Stromal cell of bone marrow (primary cell): ENCODE measurements around the gene NMT1.
A peak's percentile ranks its signal among the peaks of the same experiment; 100 is the strongest.

Source experiments
- DNase-seq: peaks from one replicate; pipeline ENCODE4 v3.0.0-alpha.2; 2012; ENCODE audit warnings: low read depth

Gene NMT1

DNA sequence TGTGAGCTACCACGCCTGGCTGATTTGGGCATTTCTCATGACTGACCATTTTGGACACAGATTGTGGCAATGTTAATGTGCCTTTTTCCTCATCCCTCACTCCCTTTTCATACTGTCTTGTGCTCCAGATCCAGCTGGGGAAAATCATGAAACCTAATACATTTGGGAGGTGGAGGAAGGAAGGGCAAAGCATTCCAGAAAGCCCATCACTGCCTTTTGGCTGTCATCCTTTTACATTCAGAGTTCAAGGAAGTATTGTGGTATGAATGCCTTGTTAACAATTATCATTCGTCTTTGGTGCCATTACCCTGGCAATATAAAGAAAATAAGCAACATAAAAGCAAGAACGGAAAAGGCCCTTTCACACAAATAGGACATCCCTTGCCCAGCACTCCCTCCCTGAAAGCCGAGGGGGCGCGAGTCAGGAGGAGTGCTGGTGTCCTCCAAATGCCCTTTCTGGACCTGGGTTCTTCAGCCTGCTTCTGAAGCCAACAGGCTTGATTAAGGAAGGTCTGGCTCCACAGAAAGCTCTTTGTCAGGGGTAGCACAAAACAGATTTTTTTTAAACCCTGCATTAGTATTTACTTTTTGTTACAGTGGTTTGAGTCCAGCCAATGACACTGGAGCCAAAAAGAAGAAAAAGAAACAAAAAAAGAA is 20.1 kb downstream of the NMT1 start:
- DNase-seq, result no peak

GRCh38 chr17:45086391-45086790 is 25.3 kb downstream of the NMT1 start:
- no peak for DNase-seq

DNA sequence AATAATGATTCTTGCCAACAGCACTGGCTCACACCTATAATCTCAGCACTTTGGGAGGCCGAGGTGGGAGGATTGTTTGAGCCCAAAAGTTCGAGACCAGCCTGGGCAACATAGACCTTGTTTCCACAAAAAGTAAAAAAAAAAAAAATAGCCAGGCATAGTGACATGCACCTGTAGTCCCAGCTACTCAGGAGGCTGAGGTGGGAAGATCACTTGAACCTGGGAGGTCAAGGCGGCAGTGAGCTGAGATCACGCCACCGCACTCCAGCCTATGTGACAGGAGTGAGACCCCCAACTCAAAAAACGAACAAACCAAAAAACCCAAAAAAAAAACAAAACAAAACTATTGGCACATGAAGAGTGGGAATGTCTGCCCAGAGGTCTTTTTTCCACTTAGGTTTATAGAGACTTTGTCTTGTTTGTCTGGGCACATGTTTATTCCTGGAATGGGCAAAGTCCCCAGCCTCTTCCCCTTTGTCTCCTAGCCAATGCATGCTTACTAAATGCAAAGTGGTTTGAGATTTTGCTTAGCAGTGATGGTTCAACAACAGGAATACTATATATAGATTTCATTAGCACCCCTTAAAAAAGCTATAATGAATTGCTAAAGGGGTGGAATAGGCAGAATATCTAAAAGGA is 25.9 kb downstream of the NMT1 start:
- no peak for DNase-seq

GRCh38 chr17:45087504-45087975 is 26.4 kb downstream of the NMT1 start:
- DNase-seq, result peak; percentile 60

- no peak for DNase-seq
These were observed 26.9 kb downstream of the NMT1 start for GRCh38 chr17:45087978-45088377.

GRCh38 chr17:45088741-45089140 is 27.6 kb downstream of the NMT1 start:
- DNase-seq, result no peak

DNA sequence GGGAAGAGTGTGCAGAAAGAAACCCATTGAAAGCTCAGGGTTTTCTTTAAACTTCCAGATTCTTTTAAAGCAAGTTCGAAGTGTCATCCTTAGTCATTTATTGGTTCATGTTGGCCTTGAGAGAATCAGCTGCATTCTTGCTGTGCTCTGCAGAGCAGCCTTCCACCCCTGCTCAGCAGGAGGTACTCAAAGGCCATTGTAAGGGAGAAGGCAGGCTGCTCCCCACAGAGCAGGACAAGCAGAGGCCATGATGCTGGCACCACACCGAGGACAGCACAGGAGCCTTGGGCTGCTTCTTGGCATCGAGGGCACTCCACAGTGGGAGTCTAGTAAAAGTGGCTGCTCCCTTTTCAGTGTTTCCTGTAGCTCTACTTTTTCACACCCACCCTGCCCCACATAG is 29.6 kb downstream of the NMT1 start:
- DNase-seq, result no peak

- no peak for DNase-seq
These were observed 30.8 kb downstream of the NMT1 start for GRCh38 chr17:45091778-45092425.

DNA sequence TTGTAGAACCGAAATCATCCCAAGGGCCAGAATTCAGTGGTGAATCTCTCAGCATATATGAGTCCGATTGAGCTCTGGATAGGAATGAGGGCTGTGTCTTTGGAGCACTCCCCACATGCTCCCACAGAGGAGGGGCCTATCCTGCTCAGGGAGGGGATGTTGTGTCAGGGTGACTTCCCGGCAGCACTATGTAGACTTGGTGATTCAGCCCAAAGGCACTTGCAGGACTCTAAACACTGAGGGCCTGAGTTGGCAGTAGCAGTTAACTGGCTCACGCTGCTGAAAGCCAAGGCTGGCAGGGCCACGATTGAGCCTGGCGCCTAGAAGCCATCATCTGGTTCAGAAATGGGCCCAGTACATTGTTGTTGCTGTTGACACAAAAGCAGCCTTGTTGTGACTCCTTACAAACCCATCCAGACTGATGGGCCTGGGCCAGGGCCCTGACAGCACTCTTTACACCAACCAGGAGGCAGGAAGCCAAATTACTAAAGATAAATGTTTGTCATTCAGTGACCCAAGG is 31.9 kb downstream of the NMT1 start:
- DNase-seq, result peak; percentile 99

DNA sequence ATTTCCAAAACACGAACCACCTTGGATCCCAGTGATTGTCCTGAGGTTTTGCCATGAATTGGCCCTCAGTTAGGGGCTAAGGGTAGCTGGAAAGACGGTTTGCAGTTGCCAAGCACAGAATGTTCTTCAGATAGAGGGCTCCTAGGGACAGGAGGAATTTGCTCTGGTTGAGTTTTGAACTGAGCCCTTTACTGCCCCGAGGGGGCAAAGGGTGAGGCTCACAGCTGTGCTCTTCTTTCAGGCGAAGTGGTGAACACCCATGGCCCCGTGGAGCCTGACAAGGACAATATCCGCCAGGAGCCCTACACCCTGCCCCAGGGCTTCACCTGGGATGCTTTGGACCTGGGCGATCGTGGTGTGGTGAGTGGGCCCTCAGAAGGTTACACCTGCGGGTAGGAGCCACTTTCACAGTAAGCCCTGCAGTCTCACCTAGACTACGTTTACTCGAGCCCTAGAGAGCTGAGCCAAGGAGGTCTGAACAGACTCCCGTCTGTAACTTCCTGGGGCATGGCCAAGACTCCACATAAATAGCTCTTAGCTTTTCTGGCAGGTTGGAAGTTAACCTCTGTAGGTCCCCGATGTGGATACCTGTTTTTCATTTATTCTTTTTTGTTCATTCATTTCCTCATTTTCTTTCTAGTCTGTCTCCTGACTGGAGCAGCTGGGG is 32.5 kb downstream of the NMT1 start:
- no peak for DNase-seq

GRCh38 chr17:45096141-45096540 is 35.0 kb downstream of the NMT1 start:
- no peak for DNase-seq

GRCh38 chr17:45096926-45097325 is 35.8 kb downstream of the NMT1 start:
- DNase-seq, result no peak

DNA sequence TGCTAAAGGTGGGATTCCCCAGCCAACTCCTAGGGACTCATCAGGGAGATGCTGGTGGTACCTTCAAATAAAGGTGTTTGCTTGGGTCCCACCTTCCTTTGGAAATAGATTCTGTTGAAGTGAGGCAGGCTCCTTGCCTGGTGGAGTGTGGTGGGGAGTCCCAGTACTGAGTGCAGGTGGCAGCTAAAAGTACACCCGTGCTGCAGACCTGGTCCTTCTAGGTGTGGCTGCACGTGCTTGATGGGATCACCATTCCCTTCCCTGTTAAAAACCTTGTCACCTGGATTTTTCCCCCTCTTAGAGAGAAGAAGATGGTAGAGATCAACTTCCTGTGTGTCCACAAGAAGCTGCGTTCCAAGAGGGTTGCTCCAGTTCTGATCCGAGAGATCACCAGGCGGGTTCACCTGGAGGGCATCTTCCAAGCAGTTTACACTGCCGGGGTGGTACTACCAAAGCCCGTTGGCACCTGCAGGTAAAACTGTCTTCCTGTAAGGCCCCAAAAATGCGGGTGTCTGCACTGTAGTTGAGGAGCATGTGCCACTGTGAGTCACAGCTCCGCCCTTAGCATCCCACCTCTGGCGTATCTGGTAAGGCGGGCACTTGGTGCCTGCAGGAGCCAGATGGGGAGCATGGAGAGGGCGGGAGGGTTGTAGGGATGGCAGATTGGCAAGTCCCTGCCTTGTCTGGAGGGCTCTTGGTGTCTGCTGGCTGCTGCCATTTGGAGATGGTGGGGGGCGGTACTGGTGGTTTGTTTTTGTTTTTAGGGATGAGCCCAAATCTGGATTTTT is 37.2 kb downstream of the NMT1 start:
- no peak for DNase-seq

GRCh38 chr17:45098869-45099616 is 37.9 kb downstream of the NMT1 start:
- peak; percentile 62 for DNase-seq

GRCh38 chr17:45101546-45101882 is 40.4 kb downstream of the NMT1 start:
- no peak for DNase-seq

DNA sequence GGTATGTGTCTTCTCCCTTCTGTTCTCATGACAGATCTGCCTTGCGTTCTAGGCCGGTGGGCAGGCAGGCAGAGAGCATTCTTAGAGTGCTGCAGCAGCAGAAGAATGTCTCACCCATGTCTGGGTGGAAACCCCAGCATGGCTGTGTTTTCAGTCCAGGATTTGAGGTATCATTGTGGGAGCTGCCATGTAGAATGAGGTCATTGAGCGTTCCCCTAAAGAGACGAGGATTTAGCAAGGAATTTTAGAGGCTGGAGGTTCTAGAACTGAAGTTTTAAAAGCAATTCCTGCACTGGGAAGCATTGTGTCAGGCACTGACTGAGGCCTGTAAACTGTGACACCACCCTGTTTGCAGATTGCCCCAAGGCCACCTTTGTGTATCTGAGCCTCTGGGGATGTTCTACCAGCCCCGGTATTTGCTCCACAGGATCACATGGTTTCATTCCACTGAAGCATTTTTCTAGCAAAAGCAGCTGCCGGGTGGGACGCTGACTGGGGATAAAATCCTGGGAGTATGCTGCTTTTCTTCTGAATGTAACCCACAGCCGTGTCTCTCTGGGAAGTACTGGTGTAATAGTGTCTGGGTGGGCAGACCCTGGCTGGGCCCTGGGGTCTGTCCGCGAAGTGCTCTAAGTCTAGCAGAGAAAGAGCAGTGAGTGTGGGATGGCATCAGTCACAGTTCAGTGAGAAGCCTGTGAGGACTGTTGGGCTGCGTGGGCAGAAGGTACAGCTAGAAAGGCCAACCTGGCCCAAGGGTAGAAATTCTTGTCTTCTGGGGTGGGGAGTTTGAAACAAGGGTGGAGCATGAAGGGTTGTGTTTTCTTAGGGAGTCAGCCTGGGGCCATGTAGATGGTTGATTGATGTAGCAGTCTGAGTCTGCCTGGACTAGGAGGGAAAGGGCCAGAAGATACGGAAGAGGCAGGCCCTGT is 41.0 kb downstream of the NMT1 start:
- DNase-seq, result no peak

GRCh38 chr17:45102856-45103255 is 41.7 kb downstream of the NMT1 start:
- DNase-seq, result no peak

DNA sequence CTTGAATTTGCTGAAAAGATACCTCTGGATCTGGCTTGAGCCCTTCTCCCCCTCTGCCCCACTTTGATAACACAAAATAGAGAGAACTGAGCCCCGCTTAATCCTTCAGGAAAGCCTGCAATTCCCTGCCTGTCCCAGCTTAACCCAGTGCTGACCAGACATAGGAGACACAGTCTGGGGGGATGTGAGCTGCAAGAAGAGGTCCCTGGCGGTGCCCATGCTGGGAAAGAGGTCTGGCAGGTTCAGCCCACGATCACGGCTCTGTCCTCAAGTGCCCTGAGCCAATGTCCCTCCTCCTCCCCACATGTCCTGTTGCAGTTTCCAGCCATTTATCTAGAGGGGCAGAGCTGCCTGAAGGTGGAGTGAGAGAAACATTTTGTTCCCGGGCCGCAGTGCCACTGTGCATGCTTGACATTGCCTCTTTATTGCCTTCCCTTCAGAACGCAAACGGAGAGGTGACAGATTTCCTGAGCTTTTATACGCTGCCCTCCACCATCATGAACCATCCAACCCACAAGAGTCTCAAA is 42.2 kb downstream of the NMT1 start:
- DNase-seq, result no peak

GRCh38 chr17:45104029-45104428 is 42.9 kb downstream of the NMT1 start:
- DNase-seq, result no peak

- DNase-seq, result no peak
These were observed 43.4 kb downstream of the NMT1 start for GRCh38 chr17:45104497-45104896.
